ENCODE data around the gene ACTL10. TPM values are rescaled to one million over a fixed set of nuclear protein-coding genes. Genes with fewer than 3 reads are reported as not detected.

Gene ACTL10
- total RNA-seq, 1 donor from 2014 or later = 1.1 TPM

GRCh38 chr20:33663161-33664084 is 3.3 kb upstream of the ACTL10 start:
- no peak for TF ChIP-seq EZH2 (IDR thresholded peaks at IDR 0.05; ENCODE audit: insufficient read depth, low read length)
- TF ChIP-seq CTCF (IDR thresholded peaks at IDR 0.05; ENCODE audit: insufficient read depth, low read depth, low read length) = no peak
- Mint-ChIP-seq H3K27ac (ENCODE audit: unreplicated experiment) (peak overlapping the region; percentile 34), H3K4me1 (ENCODE audit: low read depth, unreplicated experiment) (peaks cover 20% of the 10 kb centered on the region), H3K9me3 (ENCODE audit: unreplicated experiment) (no peaks in the 10 kb centered on the region), H3K36me3 (ENCODE audit: low read depth, unreplicated experiment) (peaks cover 2% of the 10 kb centered on the region), H3K27me3 (ENCODE audit: low read depth, unreplicated experiment) (no peaks in the 10 kb centered on the region), H3K4me3 (ENCODE audit: unreplicated experiment) (peak overlapping the region; percentile 82)
- FAIRE-seq = no peak
- no peaks in the 10 kb centered on the region for H3K79me2 ChIP-seq (ENCODE audit: insufficient read depth, low read length)
- peak overlapping the region; percentile 97 for H2AFZ ChIP-seq (ENCODE audit: low read depth, low read length)
- DNase-seq (ENCODE audit: low read depth) = peak; percentile 44
- H3K4me2 ChIP-seq (ENCODE audit: low read length) = peak overlapping the region; percentile 91
- H3K4me1 ChIP-seq (ENCODE audit: insufficient read depth, low read length) = peaks cover 24% of the 10 kb centered on the region
- H3K9ac ChIP-seq (ENCODE audit: low read length) = peak overlapping the region; percentile 86
- H3K27me3 ChIP-seq (ENCODE audit: insufficient read depth, low read length) = no peaks in the 10 kb centered on the region
- H3K27ac ChIP-seq (ENCODE audit: low read depth, low read length) = peak overlapping the region; percentile 58
- no peaks in the 10 kb centered on the region for H3K9me3 ChIP-seq (ENCODE audit: insufficient read depth, low read depth, low read length)
- peaks cover 5% of the 10 kb centered on the region for H4K20me1 ChIP-seq (ENCODE audit: insufficient read depth, low read length)
- peak overlapping the region; percentile 75 for H3K4me3 ChIP-seq (ENCODE audit: insufficient read depth, low read depth, low read length)
- H3K36me3 ChIP-seq (ENCODE audit: insufficient read depth, low read length) = no peaks in the 10 kb centered on the region

- Histone ChIP-seq H3K9me3 (ENCODE audit: insufficient read depth, low read depth, low read length) (no peaks in the 10 kb centered on the region), H4K20me1 (ENCODE audit: insufficient read depth, low read length) (peaks cover 13% of the 10 kb centered on the region), H3K36me3 (ENCODE audit: insufficient read depth, low read length) (no peaks in the 10 kb centered on the region), H2AFZ (ENCODE audit: low read depth, low read length) (peak overlapping the region; percentile 97), H3K27ac (ENCODE audit: low read depth, low read length) (peak overlapping the region; percentile 55), H3K4me3 (ENCODE audit: insufficient read depth, low read depth, low read length) (peak overlapping the region; percentile 75), H3K4me2 (ENCODE audit: low read length) (peak overlapping the region; percentile 91), H3K27me3 (ENCODE audit: insufficient read depth, low read length) (no peaks in the 10 kb centered on the region), H3K9ac (ENCODE audit: low read length) (peak overlapping the region; percentile 86), H3K79me2 (ENCODE audit: insufficient read depth, low read length) (no peaks in the 10 kb centered on the region), H3K4me1 (ENCODE audit: insufficient read depth, low read length) (peaks cover 24% of the 10 kb centered on the region)
- no peaks in the 10 kb centered on the region for H3K9me3 Mint-ChIP-seq (ENCODE audit: unreplicated experiment)
- H3K27ac Mint-ChIP-seq (ENCODE audit: unreplicated experiment) = peak overlapping the region; percentile 26
- no peak for TF ChIP-seq CTCF (IDR thresholded peaks at IDR 0.05; ENCODE audit: insufficient read depth, low read depth, low read length)
- no peak for TF ChIP-seq EZH2 (IDR thresholded peaks at IDR 0.05; ENCODE audit: insufficient read depth, low read length)
- peak overlapping the region; percentile 80 for H3K4me3 Mint-ChIP-seq (ENCODE audit: unreplicated experiment)
- H3K27me3 Mint-ChIP-seq (ENCODE audit: low read depth, unreplicated experiment) = no peaks in the 10 kb centered on the region
- H3K36me3 Mint-ChIP-seq (ENCODE audit: low read depth, unreplicated experiment) = peaks cover 7% of the 10 kb centered on the region
- H3K4me1 Mint-ChIP-seq (ENCODE audit: low read depth, unreplicated experiment) = peaks cover 20% of the 10 kb centered on the region
- DNase-seq (ENCODE audit: low read depth) = no peak
- no peak for FAIRE-seq
Observed at GRCh38 chr20:33664085-33664761, 2.5 kb upstream of the ACTL10 start.

Data from astrocyte (in vitro differentiated cells and primary cell).